Mammary epithelial cell (primary cell): ENCODE data around the gene EXD3.

Source experiments
- EZH2 ChIP-seq: IDR thresholded peaks from 2 replicates; pipeline ENCODE4 v1.6.1; 2012; ENCODE audit warnings: low read length, inconsistent platforms, borderline replicate concordance
- TF ChIP-seq, protein P1 (sequence below), 2 donors: IDR thresholded peaks in 1 of 2; conservative IDR thresholded peaks in 1 of 2; 2 replicates each; pipeline ENCODE4 v1.5.1; 2011 to 2012; ENCODE audit warnings: inconsistent platforms in 2 of 2, low read length in 2 of 2, mild to moderate bottlenecking in 2 of 2, control low read depth in 1 of 2, low read depth in 1 of 2; ENCODE audit not compliant: insufficient read depth in 1 of 2; ENCODE audit errors: extremely low read depth in 1 of 2

DNA sequence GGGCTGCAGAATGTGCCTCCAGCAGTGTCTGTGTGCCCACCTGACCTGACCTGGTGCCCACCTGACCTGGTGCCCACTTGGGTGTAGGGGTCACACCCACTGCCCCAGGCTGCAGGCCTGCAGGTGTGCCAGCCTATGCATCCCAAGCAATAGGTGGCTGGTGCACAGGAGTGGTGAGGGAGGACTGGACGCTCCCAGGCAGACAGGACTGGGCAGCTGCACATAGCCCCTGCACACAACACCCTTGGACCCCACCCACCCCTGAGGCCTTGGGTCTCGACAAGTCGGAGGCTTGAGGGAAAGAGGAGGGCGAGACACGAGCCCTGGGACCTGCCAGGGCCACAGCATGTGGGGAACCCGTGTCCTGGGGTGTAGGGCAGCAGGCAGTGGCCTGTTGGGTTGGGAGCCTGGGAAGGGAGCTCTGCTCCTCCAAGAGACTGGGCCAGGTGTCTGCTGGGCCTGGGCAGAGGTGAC, 110.1 kb downstream of the EXD3 start:
- TF ChIP-seq, protein P1, sequence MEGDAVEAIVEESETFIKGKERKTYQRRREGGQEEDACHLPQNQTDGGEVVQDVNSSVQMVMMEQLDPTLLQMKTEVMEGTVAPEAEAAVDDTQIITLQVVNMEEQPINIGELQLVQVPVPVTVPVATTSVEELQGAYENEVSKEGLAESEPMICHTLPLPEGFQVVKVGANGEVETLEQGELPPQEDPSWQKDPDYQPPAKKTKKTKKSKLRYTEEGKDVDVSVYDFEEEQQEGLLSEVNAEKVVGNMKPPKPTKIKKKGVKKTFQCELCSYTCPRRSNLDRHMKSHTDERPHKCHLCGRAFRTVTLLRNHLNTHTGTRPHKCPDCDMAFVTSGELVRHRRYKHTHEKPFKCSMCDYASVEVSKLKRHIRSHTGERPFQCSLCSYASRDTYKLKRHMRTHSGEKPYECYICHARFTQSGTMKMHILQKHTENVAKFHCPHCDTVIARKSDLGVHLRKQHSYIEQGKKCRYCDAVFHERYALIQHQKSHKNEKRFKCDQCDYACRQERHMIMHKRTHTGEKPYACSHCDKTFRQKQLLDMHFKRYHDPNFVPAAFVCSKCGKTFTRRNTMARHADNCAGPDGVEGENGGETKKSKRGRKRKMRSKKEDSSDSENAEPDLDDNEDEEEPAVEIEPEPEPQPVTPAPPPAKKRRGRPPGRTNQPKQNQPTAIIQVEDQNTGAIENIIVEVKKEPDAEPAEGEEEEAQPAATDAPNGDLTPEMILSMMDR (conservative IDR thresholded peaks at IDR 0.05 in 1 of 2, IDR thresholded peaks at IDR 0.05 in 1 of 2; ENCODE audit: extremely low read depth in 1 of 2, insufficient read depth in 1 of 2, low read depth in 1 of 2, low read length in 2 of 2) = no peak
- TF ChIP-seq EZH2 = no peak
